AG09319 (cell line): ENCODE data around the gene ST3GAL4.
A peak's percentile ranks its signal among the peaks of the same experiment; 100 is the strongest.

Source experiments
- DNase-seq: peaks from one replicate; pipeline ENCODE4 v3.0.0-alpha.2; 2010; ENCODE audit warnings: low read depth; ENCODE audit errors: extremely low read depth
- CTCF ChIP-seq: IDR thresholded peaks from 2 replicates; pipeline ENCODE4 v1.5.1; 2011; ENCODE audit warnings: low read depth, mild to moderate bottlenecking, inconsistent platforms, low read length, moderate library complexity

The ST3GAL4 gene

GRCh38 chr11:126348806-126349582 lies 6.5 kb upstream of the ST3GAL4 start:
- no peak for DNase-seq

GRCh38 chr11:126350836-126351235 lies 4.7 kb upstream of the ST3GAL4 start:
- DNase-seq: no peak
- no peak for TF ChIP-seq CTCF

More at GRCh38 chr11:126348806-126349582, 6.5 kb upstream of the ST3GAL4 start:
- TF ChIP-seq CTCF: no peak

- no peak for TF ChIP-seq CTCF
- DNase-seq: no peak
Observed at GRCh38 chr11:126352163-126352562, 3.3 kb upstream of the ST3GAL4 start.

GRCh38 chr11:126352934-126353801 lies 2.3 kb upstream of the ST3GAL4 start:
- TF ChIP-seq CTCF: no peak
- peak; percentile 37 for DNase-seq

GRCh38 chr11:126354631-126355323 lies 709 bp upstream of the ST3GAL4 start:
- no peak for TF ChIP-seq CTCF
- DNase-seq: no peak

GRCh38 chr11:126355926-126356897 lies 726 bp downstream of the ST3GAL4 start:
- no peak for DNase-seq
- TF ChIP-seq CTCF: no peak; the same call in 1 of the 2 replicates
